GM21447 (cell line): ENCODE data around the gene LRIG1.

Source experiments
- ATAC-seq: cut with Tn5 transposase; IDR thresholded peaks from one replicate; pipeline ENCODE4 v1.9.1; 2021; ENCODE audit not compliant: unreplicated experiment

The LRIG1 gene

DNA sequence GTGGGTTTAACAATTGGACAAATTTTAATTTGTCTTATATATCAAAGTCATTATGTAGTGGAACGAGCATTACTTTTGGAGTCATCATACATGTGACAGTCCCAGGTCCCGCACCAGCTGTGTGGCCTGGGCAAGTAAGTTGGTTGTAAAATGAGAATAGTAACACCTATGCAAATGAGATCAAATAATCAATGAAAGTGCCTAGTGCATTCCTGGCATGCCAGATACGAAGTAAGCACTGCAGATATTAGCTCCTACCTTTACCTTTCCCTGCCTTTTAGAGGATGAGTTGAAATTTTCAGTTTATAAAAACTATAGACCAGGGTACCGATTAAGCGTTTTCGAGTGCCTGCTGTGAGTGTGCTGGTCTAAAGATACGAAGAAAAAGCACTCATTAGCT is 134.1 kb downstream of the LRIG1 start:
- ATAC-seq, result no peak

DNA sequence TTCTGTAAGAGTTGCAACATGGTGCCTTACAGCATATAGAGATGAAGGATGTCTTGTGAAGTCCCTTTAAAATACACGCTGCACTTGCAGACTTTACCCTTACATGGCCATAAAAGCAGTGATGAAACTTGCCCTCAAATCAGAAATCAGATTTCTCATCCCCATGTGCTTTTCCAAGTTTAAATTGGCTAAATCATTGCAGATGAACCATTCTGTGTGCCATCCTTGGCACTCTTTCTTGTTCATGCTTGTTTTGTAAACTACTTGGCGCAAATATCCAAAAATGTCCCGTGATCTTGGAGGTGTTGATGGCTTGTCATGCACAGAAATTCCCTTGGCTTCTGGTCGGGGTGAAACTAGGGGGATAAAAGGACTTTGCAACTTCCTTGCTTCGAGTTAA is 135.7 kb downstream of the LRIG1 start:
- ATAC-seq, result no peak

DNA sequence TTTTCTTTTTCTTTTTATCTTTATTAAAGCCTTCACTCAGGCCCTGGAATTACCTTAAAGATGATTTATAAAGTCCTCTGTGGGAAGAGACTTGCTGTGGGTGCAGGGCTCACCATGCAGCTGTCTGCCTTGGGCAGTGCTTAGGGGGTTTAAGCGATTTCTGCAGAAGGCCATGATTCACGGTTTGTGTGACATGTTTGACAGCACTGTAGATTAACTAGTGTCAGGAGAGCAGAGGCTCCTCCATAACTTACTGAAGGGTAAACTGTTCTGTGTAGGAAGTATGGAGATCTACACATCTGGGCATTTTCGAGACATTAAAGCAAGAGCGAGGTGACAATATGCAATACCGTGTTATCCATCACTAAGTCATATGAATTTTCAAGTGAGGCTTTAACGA is 137.7 kb downstream of the LRIG1 start:
- no peak for ATAC-seq

DNA sequence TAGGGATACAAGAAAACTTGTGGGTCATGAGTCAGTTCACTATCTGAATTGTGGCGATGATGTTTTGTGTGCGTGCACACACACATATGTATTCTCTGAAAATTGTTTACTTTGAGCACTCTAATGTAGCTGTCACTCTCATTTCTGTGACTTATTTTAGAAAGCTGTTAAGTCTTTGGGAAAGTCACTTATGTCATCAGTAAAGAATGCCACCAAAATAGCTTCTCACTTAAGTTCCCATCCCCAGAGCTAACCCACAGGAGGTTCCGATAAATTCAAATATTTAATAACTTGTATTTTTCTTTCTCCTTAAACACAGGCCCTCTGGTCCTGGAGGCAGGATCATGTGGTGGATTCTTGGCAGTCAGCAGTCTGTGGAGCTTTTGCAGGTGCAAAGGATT is 138.3 kb downstream of the LRIG1 start:
- ATAC-seq, result no peak

DNA sequence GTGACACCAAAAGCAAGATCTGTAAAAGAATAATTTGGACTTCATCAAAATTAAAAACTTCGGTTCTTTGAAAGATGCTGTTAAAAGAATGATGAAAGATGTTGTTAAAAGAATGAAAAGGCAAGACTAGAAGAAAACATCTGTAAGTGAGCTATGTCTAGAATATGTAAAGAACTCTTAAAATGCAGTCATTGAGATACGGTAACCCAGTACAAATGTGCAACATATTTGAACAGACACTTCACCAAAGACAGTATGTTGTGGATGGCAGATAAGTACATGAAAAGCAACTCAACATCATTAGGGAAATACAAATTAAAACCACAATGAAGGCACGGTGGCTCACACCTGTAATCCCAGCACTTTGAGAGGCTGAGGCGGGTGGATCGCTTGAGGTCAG is 139.5 kb downstream of the LRIG1 start:
- no peak for ATAC-seq

DNA sequence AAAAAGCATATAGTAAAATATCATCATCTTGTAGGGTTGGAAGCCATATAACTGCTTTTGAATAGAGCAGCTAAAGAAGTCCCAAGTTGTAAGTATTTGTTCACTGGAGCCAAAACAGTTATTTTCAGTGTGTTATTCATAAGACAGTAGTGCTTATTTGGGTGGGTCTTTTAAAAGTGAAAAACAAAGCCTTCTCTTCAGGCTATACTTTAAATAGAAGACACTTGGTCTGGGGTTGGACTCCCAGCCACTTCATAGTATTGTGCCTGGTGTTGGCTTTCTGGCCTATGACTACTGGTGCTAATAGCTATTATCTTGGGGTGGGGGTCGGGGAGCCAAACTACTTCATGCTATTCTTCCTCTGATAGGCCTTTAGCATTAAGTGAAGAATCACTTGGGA is 144.8 kb downstream of the LRIG1 start:
- no peak for ATAC-seq

DNA sequence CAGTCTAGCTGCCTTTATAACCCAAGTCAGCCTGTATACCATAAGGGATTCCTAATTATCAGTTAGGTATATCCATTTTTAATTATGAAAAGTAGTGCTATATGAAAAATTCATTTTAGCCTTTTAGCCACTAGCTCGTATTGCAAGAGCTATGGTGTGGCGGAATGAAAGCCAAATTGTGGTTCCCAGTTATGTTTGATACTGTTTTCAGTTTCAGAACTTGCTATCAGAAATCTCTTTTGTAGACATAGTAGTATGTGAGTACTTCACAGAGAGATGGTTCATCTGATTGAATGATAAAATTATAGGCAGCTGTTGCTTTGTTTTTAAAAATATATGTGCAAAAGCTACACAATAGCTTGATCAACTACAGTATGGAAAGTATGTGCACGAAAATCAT is 145.4 kb downstream of the LRIG1 start:
- no peak for ATAC-seq

DNA sequence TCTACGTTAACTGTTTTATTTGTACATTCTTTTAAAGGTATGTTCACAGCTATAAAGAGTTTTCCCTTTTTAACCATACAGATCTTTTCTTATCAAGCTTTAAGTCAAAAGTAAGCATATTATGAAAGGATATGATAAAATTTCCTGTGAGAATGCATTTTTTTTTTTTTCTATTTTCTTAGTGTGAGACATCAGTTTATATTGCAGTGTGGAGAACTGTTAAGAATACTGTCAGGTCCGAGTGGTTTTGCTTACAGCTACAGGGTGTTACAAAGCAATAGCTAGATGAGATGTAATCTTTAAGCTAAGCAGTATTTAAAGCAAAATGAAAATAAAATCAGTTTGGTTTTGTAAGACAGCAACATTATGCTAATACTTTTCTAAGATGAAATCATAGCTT is 146.8 kb downstream of the LRIG1 start:
- ATAC-seq, result no peak

DNA sequence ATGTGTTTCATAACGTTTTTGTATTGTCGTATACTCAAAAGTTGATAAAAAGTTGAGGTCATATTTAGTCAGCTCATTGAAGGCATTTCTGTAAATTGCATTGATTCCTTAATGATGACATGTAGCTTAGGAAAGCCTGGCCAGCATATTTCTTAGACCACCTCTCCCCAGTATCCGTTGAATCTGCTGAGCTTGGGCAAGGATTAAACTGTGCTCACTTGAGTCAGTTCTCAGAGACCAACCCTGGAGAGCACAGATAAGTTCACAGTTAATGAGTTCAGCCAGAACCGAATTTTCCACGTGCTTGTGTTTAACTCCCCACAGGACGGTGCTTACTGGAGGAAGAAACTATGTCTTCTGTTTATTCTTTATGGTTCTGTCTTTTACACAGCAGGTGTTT is 147.3 kb downstream of the LRIG1 start:
- ATAC-seq, result no peak

DNA sequence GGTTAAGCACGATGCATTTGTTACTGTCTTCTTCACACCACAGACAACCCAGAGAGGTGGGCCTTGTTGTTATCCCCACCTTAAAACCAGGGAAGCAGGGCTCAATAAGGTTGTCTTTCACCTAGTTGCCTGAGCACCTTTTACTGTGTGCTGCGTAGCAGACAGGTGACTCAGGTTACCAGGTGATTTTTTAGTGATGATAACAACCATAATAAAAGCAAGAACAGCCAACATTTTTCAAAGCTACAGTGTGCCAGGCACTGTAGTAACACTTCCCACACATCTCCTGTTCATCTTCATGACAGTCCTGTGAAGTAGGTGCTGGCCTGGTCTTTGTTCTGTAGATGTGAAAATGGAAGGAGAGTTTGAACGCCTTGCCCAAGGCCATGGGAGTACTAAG is 147.8 kb downstream of the LRIG1 start:
- ATAC-seq, result no peak

DNA sequence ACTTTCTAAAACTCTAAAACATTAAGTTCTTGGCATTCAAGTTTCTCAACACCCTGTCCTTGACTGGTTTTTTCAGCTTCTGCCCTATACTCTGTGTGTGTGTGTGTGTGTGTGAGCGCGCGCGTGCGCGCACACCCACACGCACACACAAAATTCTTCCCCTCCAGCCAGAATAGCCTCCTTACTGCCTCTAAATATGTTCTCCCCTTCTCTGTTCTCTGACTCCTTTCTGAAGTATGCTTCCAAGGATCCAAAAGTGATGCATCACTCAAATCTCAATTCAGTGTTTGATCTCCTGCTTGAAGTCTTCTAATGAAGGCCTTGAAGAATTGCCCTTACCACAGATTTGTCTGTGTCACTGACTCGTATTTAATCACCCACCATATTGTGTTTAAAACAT is 150.2 kb downstream of the LRIG1 start:
- no peak for ATAC-seq

DNA sequence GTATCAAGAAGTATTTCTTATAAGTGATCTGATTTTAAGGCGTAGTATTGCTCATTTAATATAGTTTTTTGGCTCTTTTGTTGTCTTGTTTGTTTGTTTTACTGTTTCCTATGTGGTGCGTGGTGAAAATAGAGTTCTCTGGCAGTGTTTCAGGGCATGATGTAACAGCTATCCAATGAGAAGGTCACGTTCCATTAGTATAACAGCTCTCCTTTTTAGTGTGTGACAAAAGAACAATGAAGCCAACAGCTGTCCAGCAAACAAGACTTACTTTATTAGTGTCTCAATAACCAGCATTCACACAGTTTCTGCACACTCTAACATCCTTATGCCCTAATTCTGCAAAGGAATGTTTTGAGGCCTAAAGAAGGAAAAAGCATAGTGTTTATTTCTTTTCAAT is 152.1 kb downstream of the LRIG1 start:
- ATAC-seq, result no peak

DNA sequence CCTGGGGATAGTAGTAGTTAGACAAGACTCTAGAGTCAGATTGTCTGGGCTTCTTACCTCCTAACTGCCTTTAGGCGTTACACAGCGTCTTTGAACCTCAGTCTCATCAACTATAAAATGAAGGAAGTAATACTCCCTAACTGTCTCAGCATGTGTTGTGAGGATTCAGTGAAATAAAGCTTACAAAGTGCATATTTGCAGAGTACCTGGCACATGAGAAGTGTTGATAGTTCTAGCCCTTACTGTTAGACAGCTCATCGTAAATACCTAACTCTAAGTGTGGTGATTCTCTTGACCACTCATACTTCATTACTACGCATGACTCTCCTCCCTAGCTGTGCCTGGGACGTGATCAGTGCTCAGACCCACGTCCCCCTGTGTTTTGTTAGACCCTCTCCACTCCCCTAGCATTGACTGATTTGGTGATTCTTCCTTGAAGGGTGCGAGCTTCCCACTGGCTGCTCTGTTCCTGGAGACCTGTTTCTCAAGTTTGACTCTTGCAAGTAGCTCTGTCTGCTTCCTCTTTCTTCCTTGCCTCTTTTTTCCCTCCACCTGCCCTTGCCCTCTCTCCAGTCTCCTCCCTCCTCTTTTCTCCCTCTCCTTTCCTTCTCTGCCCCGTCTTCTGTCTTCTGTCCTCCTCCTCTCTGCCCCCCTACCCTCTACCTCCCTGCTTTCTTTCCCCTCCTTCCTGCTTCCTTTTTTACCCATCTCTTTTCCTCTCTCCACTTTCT is 155.8 kb downstream of the LRIG1 start:
- ATAC-seq, result no peak

DNA sequence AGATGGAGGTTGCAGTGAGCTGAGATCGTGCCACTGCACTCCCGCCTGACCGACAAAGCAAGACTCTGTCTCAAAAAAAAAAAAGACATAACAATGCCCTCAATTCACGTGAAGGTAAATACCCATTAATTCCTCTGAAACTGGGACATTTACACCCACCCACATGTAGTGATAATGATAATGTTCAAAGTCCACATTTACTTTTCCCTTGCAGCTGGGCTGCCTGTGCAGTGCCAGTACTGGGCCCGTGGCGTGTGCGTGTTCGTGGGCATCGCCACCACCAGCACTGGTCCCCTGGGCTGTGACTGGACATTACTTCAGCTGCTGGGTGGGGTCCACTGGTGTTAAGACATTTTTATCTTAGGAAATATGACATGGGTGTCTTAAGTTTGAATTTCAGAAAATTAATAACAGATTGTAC is 156.4 kb downstream of the LRIG1 start:
- no peak for ATAC-seq

DNA sequence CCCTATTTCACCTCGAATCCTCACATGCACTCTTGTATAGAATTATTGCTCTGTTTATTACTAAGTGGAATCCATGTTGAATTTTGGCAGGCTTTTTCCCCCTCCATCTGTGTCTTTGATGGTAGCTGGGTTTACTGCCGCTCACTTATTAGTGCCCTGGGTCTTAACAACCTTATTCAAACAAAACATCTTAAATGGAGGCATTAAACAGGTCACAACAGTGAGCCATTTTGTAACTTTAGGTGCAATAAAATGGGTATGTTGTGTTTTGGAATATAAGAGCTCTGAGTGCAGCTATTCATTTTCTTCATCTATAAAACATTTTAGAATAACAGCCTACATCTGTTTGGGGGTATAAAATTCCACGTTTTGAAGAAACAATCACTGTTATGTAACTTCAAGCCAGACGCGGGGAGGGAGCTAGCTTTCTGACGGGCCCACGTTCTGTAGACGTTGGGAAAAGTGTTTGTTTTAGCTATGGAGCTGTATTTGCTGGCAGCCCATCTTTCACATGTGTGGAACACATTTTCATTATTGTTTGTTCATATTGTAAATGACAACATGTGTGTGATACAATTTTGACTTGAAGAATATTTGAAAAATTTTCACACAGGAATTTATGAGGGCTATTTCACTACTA is 158.0 kb downstream of the LRIG1 start:
- no peak for ATAC-seq

DNA sequence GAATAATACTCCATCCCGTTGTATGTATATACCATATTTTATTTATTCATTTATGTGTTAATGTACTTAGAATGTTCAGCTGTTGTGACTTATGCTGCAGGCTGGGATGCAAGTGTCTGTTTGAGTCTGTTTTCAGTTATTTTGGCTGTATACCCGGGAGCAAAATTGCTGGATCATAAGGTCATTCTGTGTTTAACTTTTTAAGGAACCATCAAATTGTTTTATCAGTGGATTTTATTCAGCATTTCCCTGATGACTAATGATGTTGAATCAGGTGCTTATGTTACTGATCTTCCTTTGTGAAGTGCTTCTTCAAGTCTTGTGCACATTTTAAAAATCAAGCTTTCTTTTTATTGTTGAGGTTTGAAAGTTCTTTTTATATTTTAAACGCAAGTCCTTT is 161.9 kb downstream of the LRIG1 start:
- no peak for ATAC-seq

DNA sequence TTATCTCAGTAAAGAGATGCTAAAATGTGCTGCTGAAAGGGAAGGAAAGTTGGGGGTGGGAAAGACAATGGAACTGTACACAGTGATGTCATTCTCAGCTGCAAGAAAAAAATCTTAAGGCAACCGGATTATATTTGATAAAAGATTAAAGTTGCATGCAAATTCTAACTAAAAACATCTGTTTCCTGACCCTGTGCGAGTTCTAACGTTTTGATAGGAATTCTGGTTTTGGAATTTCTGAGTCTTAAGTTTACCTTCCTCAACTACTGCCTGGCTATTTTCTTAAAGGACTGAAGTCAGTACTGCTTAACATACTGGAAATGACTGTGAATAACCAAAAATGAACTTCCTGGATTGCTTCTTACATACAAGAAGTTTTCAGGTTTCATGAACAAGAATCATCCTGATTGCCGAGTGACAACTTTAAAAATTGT is 164.5 kb downstream of the LRIG1 start:
- no peak for ATAC-seq

DNA sequence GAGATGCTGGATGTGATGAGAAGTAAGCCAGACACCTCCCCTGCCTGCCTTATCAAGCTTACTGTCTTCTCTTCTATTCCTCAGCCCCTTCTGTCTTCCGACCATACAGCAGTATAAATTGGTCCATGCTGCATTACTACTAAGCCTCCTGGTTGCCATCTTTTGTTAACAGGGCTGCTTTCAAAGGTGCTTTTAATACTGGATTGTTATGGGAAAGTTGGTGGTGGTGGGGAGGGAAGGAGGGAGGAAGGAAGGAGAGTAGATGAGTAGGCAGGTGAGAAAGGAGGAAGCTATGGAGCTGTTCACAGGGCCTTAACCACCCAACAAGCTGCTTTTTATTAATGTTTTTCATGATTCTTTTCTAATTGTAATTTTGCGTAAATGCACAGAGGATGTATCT is 165.2 kb downstream of the LRIG1 start:
- no peak for ATAC-seq
